ENCODE results near the gene CCDC142.

The CCDC142 gene

GRCh38 chr2:74491648-74492544 is 9.1 kb upstream of the CCDC142 start:
- no peaks in the 10 kb centered on the region for H3K27me3 ChIP-seq (ENCODE audit: control insufficient read depth, low read length)
- no peaks in the 10 kb centered on the region for H3K9me2 ChIP-seq (replicated peaks; ENCODE audit: control insufficient read depth, low read length)
- H3K36me3 ChIP-seq (ENCODE audit: control insufficient read depth, low read length) = peaks cover 29% of the 10 kb centered on the region
- H3K4me3 ChIP-seq (ENCODE audit: low read length) = no peak overlapping the region
- TF ChIP-seq CTCF (IDR thresholded peaks at IDR 0.05; ENCODE audit: low read depth, low read length, poor library complexity, severe bottlenecking) (no peak), EZH2phosphoT487 (IDR thresholded peaks at IDR 0.05; ENCODE audit: borderline replicate concordance, low read length) (no peak)
- no peaks in the 10 kb centered on the region for H3K9me3 ChIP-seq (ENCODE audit: control insufficient read depth, insufficient read depth, low read length)
- H3K4me1 ChIP-seq (ENCODE audit: control insufficient read depth, low read length) = no peaks in the 10 kb centered on the region
- no peak overlapping the region for H3K4me2 ChIP-seq (ENCODE audit: low read length)
- no peaks in the 10 kb centered on the region for H4K20me1 ChIP-seq (ENCODE audit: control insufficient read depth, insufficient read depth, low read depth, low read length)
- H3K27ac ChIP-seq (ENCODE audit: low read depth, low read length) = no peak overlapping the region
- H3K79me2 ChIP-seq (ENCODE audit: control insufficient read depth, low read length) = no peaks in the 10 kb centered on the region
- H3F3A ChIP-seq (ENCODE audit: control insufficient read depth, insufficient read depth) = no peaks in the 10 kb centered on the region

- no peaks in the 10 kb centered on the region for H3K4me1 ChIP-seq (ENCODE audit: control insufficient read depth, low read length)
- no peak overlapping the region for H3K4me3 ChIP-seq (ENCODE audit: low read length)
- H3K9me3 ChIP-seq (ENCODE audit: control insufficient read depth, insufficient read depth, low read length) = no peaks in the 10 kb centered on the region
- H3K9me2 ChIP-seq (replicated peaks; ENCODE audit: control insufficient read depth, low read length) = no peaks in the 10 kb centered on the region
- peaks cover 36% of the 10 kb centered on the region for H3K36me3 ChIP-seq (ENCODE audit: control insufficient read depth, low read length)
- no peaks in the 10 kb centered on the region for H3K27me3 ChIP-seq (ENCODE audit: control insufficient read depth, low read length)
- no peaks in the 10 kb centered on the region for H3F3A ChIP-seq (ENCODE audit: control insufficient read depth, insufficient read depth)
- TF ChIP-seq CTCF (IDR thresholded peaks at IDR 0.05; ENCODE audit: low read depth, low read length, poor library complexity, severe bottlenecking) = no peak
- TF ChIP-seq EZH2phosphoT487 (IDR thresholded peaks at IDR 0.05; ENCODE audit: borderline replicate concordance, low read length) = no peak
- no peak overlapping the region for H3K27ac ChIP-seq (ENCODE audit: low read depth, low read length)
- no peaks in the 10 kb centered on the region for H4K20me1 ChIP-seq (ENCODE audit: control insufficient read depth, insufficient read depth, low read depth, low read length)
- no peak overlapping the region for H3K4me2 ChIP-seq (ENCODE audit: low read length)
- H3K79me2 ChIP-seq (ENCODE audit: control insufficient read depth, low read length) = no peaks in the 10 kb centered on the region
These were observed 7.1 kb upstream of the CCDC142 start for GRCh38 chr2:74489906-74490305.

GRCh38 chr2:74488643-74489481 is 6.1 kb upstream of the CCDC142 start:
- Histone ChIP-seq H3K27ac (ENCODE audit: low read depth, low read length) (no peak overlapping the region), H3K4me2 (ENCODE audit: low read length) (no peak overlapping the region), H3F3A (ENCODE audit: control insufficient read depth, insufficient read depth) (no peaks in the 10 kb centered on the region), H3K9me3 (ENCODE audit: control insufficient read depth, insufficient read depth, low read length) (no peaks in the 10 kb centered on the region), H3K36me3 (ENCODE audit: control insufficient read depth, low read length) (peaks cover 36% of the 10 kb centered on the region), H3K27me3 (ENCODE audit: control insufficient read depth, low read length) (no peaks in the 10 kb centered on the region), H4K20me1 (ENCODE audit: control insufficient read depth, insufficient read depth, low read depth, low read length) (no peaks in the 10 kb centered on the region), H3K4me1 (ENCODE audit: control insufficient read depth, low read length) (peaks cover 2% of the 10 kb centered on the region; the same call in 1 of the 2 replicates), H3K9me2 (replicated peaks; ENCODE audit: control insufficient read depth, low read length) (no peaks in the 10 kb centered on the region), H3K79me2 (ENCODE audit: control insufficient read depth, low read length) (peaks cover 2% of the 10 kb centered on the region), H3K4me3 (ENCODE audit: low read length) (no peak overlapping the region)
- no peak for TF ChIP-seq CTCF (IDR thresholded peaks at IDR 0.05; ENCODE audit: low read depth, low read length, poor library complexity, severe bottlenecking)
- no peak for TF ChIP-seq EZH2phosphoT487 (IDR thresholded peaks at IDR 0.05; ENCODE audit: borderline replicate concordance, low read length)

Measured in DOHH2 (cell line).